Fibroblast of lung (primary cell): ENCODE measurements around the gene AFAP1L1.

ENCODE experiments used
- EZH2 ChIP-seq: IDR thresholded peaks from 2 replicates; pipeline ENCODE4 v1.5.1; 2012; ENCODE audit warnings: low read length, control low read depth, mild to moderate bottlenecking; ENCODE audit errors: missing control alignments
- TF ChIP-seq, protein P1 (sequence below), 2 donors: IDR thresholded peaks in 1 of 2; conservative IDR thresholded peaks in 1 of 2; 1 replicate in 1 of 2; 2 replicates in 1 of 2; pipeline ENCODE4 v1.5.1; 2011 to 2012; ENCODE audit warnings: low read length in 2 of 2, control low read depth in 1 of 2, inconsistent platforms in 1 of 2, low read depth in 1 of 2, mild to moderate bottlenecking in 1 of 2

DNA sequence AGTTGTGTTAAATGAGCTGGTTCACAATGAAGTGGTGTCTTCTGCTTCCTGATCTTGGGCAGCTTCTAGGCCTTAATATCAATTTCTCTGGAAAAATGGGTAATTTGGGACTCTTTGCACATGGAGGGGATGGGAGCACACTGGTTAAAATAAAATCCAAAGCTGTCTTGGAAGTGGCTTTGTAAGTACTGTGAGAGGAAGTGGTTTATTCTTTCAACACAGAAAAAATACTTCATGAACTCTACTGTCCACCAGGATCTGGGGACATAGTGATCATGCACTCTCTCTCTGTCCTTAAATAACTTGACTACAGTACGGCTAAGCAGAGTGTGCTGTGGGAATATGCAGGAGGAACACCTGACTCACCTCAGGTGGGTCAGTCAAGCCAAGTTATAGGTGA is 88.6 kb downstream of the AFAP1L1 start:
- TF ChIP-seq, protein P1, sequence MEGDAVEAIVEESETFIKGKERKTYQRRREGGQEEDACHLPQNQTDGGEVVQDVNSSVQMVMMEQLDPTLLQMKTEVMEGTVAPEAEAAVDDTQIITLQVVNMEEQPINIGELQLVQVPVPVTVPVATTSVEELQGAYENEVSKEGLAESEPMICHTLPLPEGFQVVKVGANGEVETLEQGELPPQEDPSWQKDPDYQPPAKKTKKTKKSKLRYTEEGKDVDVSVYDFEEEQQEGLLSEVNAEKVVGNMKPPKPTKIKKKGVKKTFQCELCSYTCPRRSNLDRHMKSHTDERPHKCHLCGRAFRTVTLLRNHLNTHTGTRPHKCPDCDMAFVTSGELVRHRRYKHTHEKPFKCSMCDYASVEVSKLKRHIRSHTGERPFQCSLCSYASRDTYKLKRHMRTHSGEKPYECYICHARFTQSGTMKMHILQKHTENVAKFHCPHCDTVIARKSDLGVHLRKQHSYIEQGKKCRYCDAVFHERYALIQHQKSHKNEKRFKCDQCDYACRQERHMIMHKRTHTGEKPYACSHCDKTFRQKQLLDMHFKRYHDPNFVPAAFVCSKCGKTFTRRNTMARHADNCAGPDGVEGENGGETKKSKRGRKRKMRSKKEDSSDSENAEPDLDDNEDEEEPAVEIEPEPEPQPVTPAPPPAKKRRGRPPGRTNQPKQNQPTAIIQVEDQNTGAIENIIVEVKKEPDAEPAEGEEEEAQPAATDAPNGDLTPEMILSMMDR (conservative IDR thresholded peaks at IDR 0.05 in 1 of 2, IDR thresholded peaks at IDR 0.05 in 1 of 2; ENCODE audit: low read depth in 1 of 2, low read length in 2 of 2), result no peak
- no peak for TF ChIP-seq EZH2
